Neural cell (in vitro differentiated cells): ENCODE results near the gene MYPOP. TPM values are rescaled to one million over a fixed set of nuclear protein-coding genes. Genes with fewer than 3 reads are reported as not detected.
A peak's percentile ranks its signal among the peaks of the same experiment; 100 is the strongest.

Source experiments
- H2AFZ ChIP-seq: fragments of 200-600, 300-800 bp; sonication (generic), shearing (Covaris generic); 2 replicates; pipeline ENCODE4 v1.6.0; 2014; ENCODE audit warnings: low read depth, mild to moderate bottlenecking, antibody characterized with exemption, low read length, moderate library complexity
- H3F3A ChIP-seq: fragments of 200-600 bp; shearing (Covaris generic); 2 replicates; pipeline ENCODE4 v1.6.1; 2016; ENCODE audit warnings: mild to moderate bottlenecking, moderate library complexity, mixed read lengths, antibody characterized with exemption, low read length; ENCODE audit not compliant: insufficient read depth, poor library complexity, severe bottlenecking
- H3K27ac ChIP-seq: fragments of 200-600, 300-800 bp; sonication (generic), shearing (Covaris generic); 2 replicates; pipeline ENCODE4 v1.5.1; 2014; ENCODE audit warnings: mild to moderate bottlenecking, low read length, moderate library complexity
- H3K27me3 ChIP-seq: fragments of 300-800, 200-600 bp; sonication (generic), shearing (Covaris generic); 2 replicates; pipeline ENCODE4 v1.6.0; 2014; ENCODE audit warnings: mild to moderate bottlenecking, low read depth, low read length, moderate library complexity; ENCODE audit not compliant: insufficient read depth
- H3K36me3 ChIP-seq: fragments of 300-800, 200-600 bp; sonication (generic), shearing (Covaris generic); 2 replicates; pipeline ENCODE4 v1.5.1; 2014; ENCODE audit warnings: mild to moderate bottlenecking, antibody characterized with exemption, low read length, moderate library complexity; ENCODE audit not compliant: insufficient read depth
- H3K4me2 ChIP-seq: fragments of 300-800, 200-600 bp; sonication (generic), shearing (Covaris generic); 2 replicates; pipeline ENCODE4 v1.6.0; 2014; ENCODE audit warnings: mild to moderate bottlenecking, low read length
- H3K4me3 ChIP-seq: fragments of 300-800, 200-600 bp; sonication (generic), shearing (Covaris generic); 2 replicates; pipeline ENCODE4 v1.5.1; 2014; ENCODE audit warnings: mild to moderate bottlenecking, low read length, moderate library complexity
- H3K79me2 ChIP-seq: fragments of 200-600 bp; shearing (Covaris generic); replicated peaks from 2 replicates; pipeline ENCODE4 v1.6.0; 2014; ENCODE audit warnings: mild to moderate bottlenecking, low read length, moderate library complexity; ENCODE audit not compliant: insufficient read depth
- H3K9ac ChIP-seq: fragments of 300-800, 200-600 bp; sonication (generic), shearing (Covaris generic); 2 replicates; pipeline ENCODE4 v1.6.1; 2016; ENCODE audit warnings: mild to moderate bottlenecking, low read length, mixed read lengths
- H3K9me2 ChIP-seq: fragments of 200-600 bp; shearing (Covaris generic); 2 replicates; pipeline ENCODE4 v1.6.1; 2016; ENCODE audit warnings: mild to moderate bottlenecking, low read length, mixed read lengths; ENCODE audit not compliant: insufficient read depth
- H3K9me3 ChIP-seq: fragments of 200-600, 300-800 bp; sonication (generic), shearing (Covaris generic); 2 replicates; pipeline ENCODE4 v1.6.1; 2016; ENCODE audit warnings: mild to moderate bottlenecking, mixed run types, low read length, moderate library complexity, mixed read lengths
- H4K20me1 ChIP-seq: fragments of 200-600 bp; shearing (Covaris generic); 2 replicates; pipeline ENCODE4 v1.6.1; 2016; ENCODE audit warnings: mild to moderate bottlenecking, mixed run types; ENCODE audit not compliant: insufficient read depth
- CTCF ChIP-seq: fragments of 450-650 bp; IDR thresholded peaks from 2 replicates; pipeline ENCODE4 v1.5.1; 2014; ENCODE audit warnings: antibody characterized with exemption, mild to moderate bottlenecking, moderate library complexity; ENCODE audit not compliant: poor library complexity, severe bottlenecking
- EP300 ChIP-seq: fragments of 450-650 bp; conservative IDR thresholded peaks from 2 replicates; pipeline ENCODE4 v1.6.1; 2014; ENCODE audit warnings: antibody characterized with exemption, mild to moderate bottlenecking, moderate library complexity; ENCODE audit not compliant: poor library complexity, severe bottlenecking
- EZH2 ChIP-seq: fragments of 200-600, 300-800 bp; shearing (Covaris generic), sonication (generic); IDR thresholded peaks from 2 replicates; pipeline ENCODE4 v1.6.1; 2014; ENCODE audit warnings: antibody characterized with exemption, low read length, borderline replicate concordance, mild to moderate bottlenecking; ENCODE audit not compliant: insufficient read depth, poor library complexity, severe bottlenecking
- MXI1 ChIP-seq: fragments of 450-650 bp; conservative IDR thresholded peaks from 2 replicates; pipeline ENCODE4 v1.6.1; 2014; ENCODE audit warnings: antibody characterized with exemption, mild to moderate bottlenecking; ENCODE audit not compliant: poor library complexity, severe bottlenecking
- POLR2AphosphoS5 ChIP-seq: IDR thresholded peaks from 2 replicates; pipeline ENCODE4 v1.6.1; 2012
- RAD21 ChIP-seq: fragments of 450-650 bp; conservative IDR thresholded peaks from 2 replicates; pipeline ENCODE4 v1.6.1; 2014; ENCODE audit warnings: antibody characterized with exemption, mild to moderate bottlenecking, moderate library complexity
- SMC3 ChIP-seq: fragments of 450-650 bp; conservative IDR thresholded peaks from 2 replicates; pipeline ENCODE4 v1.6.1; 2014; ENCODE audit warnings: antibody characterized with exemption, mild to moderate bottlenecking, moderate library complexity; ENCODE audit not compliant: poor library complexity
- TAF1 ChIP-seq: IDR thresholded peaks from 2 replicates; pipeline ENCODE4 v1.6.1; 2012; ENCODE audit warnings: low read depth
- polyA plus RNA-seq: library from polyadenylated mRNA; depleted of rRNA; stranded (reverse); fragments of >200 nt; gene quantifications from 2 replicates; pipeline ENCODE4 v1.2.3, GENCODE V29; 2014
- TF ChIP-seq, protein P1 (sequence below): IDR thresholded peaks from 2 replicates; pipeline ENCODE4 v1.6.1; 2012; ENCODE audit warnings: borderline replicate concordance

MYPOP gene
- polyA plus RNA-seq, 1 donor from 2014 or later, result 0.90 TPM

- no peak overlapping the region for H3K27ac ChIP-seq
Measured at GRCh38 chr19:45889210-45889885, 13.1 kb downstream of the MYPOP start.

GRCh38 chr19:45887200-45887710, 15.2 kb downstream of the MYPOP start:
- peak overlapping the region; percentile 83 for H3K4me3 ChIP-seq

More at GRCh38 chr19:45889210-45889885, 13.1 kb downstream of the MYPOP start:
- no peak overlapping the region for H3K4me2 ChIP-seq
- TF ChIP-seq SMC3 (no peak), MXI1 (no peak), EP300 (no peak), TAF1 (no peak), EZH2 (no peak), CTCF (no peak), POLR2AphosphoS5 (no peak), RAD21 (no peak)
- TF ChIP-seq, protein P1, sequence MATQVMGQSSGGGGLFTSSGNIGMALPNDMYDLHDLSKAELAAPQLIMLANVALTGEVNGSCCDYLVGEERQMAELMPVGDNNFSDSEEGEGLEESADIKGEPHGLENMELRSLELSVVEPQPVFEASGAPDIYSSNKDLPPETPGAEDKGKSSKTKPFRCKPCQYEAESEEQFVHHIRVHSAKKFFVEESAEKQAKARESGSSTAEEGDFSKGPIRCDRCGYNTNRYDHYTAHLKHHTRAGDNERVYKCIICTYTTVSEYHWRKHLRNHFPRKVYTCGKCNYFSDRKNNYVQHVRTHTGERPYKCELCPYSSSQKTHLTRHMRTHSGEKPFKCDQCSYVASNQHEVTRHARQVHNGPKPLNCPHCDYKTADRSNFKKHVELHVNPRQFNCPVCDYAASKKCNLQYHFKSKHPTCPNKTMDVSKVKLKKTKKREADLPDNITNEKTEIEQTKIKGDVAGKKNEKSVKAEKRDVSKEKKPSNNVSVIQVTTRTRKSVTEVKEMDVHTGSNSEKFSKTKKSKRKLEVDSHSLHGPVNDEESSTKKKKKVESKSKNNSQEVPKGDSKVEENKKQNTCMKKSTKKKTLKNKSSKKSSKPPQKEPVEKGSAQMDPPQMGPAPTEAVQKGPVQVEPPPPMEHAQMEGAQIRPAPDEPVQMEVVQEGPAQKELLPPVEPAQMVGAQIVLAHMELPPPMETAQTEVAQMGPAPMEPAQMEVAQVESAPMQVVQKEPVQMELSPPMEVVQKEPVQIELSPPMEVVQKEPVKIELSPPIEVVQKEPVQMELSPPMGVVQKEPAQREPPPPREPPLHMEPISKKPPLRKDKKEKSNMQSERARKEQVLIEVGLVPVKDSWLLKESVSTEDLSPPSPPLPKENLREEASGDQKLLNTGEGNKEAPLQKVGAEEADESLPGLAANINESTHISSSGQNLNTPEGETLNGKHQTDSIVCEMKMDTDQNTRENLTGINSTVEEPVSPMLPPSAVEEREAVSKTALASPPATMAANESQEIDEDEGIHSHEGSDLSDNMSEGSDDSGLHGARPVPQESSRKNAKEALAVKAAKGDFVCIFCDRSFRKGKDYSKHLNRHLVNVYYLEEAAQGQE, result no peak
- H3K9me2 ChIP-seq, result no peaks in the 10 kb centered on the region
- no peaks in the 10 kb centered on the region for H3K36me3 ChIP-seq
- H4K20me1 ChIP-seq, result no peaks in the 10 kb centered on the region
- no peaks in the 10 kb centered on the region for H3K9me3 ChIP-seq
- H3K27me3 ChIP-seq, result no peaks in the 10 kb centered on the region
- H3F3A ChIP-seq, result no peaks in the 10 kb centered on the region
- H3K79me2 ChIP-seq, result peaks cover 5% of the 10 kb centered on the region
- H2AFZ ChIP-seq, result no peak overlapping the region
- no peak overlapping the region for H3K9ac ChIP-seq
- no peak overlapping the region for H3K4me3 ChIP-seq

More at GRCh38 chr19:45887200-45887710, 15.2 kb downstream of the MYPOP start:
- peak overlapping the region; percentile 76 for H2AFZ ChIP-seq
- peak overlapping the region; percentile 82 for H3K27ac ChIP-seq
- H3K4me2 ChIP-seq, result peak overlapping the region; percentile 82
- peaks cover 10% of the 10 kb centered on the region for H4K20me1 ChIP-seq
- no peaks in the 10 kb centered on the region for H3K9me3 ChIP-seq
- no peaks in the 10 kb centered on the region for H3F3A ChIP-seq
- H3K9me2 ChIP-seq, result no peaks in the 10 kb centered on the region
- no peaks in the 10 kb centered on the region for H3K36me3 ChIP-seq
- peaks cover 5% of the 10 kb centered on the region for H3K79me2 ChIP-seq
- TF ChIP-seq SMC3, result no peak
- TF ChIP-seq TAF1, result peak; percentile 9
- H3K9ac ChIP-seq, result peak overlapping the region; percentile 82
- no peaks in the 10 kb centered on the region for H3K27me3 ChIP-seq
